ENCODE measurements around the gene HYKK.

- TF ChIP-seq POLR2A (IDR thresholded peaks at IDR 0.05; ENCODE audit: low read depth), result no peak
- TF ChIP-seq EP300 (IDR thresholded peaks at IDR 0.05), result no peak
- no peak for TF ChIP-seq CTCF (IDR thresholded peaks at IDR 0.05)
Measured at GRCh38 chr15:78551902-78552301, 44.5 kb downstream of the HYKK start.
